GM23248 (cell line): ENCODE data around the gene SLC30A3.
A peak's percentile ranks its signal among the peaks of the same experiment; 100 is the strongest.

Experiments used
- EZH2 ChIP-seq: fragments of 200-600 bp; sonication (generic); IDR thresholded peaks from 2 replicates; pipeline ENCODE4 v1.6.1; 2018; ENCODE audit warnings: antibody characterized with exemption, mild to moderate bottlenecking; ENCODE audit not compliant: insufficient read depth, poor library complexity, severe bottlenecking
- EZH2phosphoT487 ChIP-seq: fragments of 200-600 bp; sonication (generic); IDR thresholded peaks from 2 replicates; pipeline ENCODE4 v1.6.1; 2018; ENCODE audit warnings: antibody characterized with exemption, moderate library complexity, mild to moderate bottlenecking, low read depth; ENCODE audit not compliant: insufficient read depth

DNA sequence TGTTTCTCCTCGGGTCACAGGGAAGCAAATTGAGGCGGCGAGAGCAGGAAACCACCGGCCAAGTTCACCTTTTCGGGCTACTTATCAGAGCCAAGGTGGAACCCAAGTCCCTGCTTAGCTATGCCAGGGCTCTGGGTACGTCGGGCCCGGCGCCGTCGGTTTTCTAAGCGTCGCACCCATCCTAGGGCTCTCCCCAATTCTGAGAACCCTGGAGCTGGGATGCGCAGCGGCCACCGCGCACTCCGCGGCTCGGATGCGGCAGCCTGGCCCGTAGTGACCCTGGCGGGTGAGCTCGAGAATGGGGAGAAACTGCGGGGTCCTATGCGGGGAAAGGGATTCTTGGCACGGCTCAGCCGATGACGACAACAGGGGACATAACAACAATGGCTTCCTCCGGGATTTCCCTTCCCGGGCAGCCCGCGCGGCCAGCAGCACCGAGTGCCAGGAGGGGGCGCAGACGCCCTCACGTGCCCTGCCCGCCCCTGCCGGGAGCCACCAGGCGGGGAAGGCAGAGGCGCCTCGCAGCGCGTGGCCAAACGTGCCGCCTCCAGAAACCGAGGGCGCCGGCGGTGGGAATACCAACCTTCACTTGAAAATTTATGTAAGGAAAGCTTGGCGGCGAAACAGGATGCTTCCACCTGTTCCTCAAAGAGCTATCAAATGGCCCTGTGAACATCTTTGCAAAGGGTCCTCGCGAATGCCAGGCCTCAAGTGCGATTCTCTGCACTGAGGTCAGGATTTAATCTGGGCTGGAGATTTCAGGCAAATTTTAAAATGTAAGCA is 2.1 kb upstream of the SLC30A3 start:
- TF ChIP-seq EZH2 (peak; percentile 36), EZH2phosphoT487 (no peak)
